Prostate gland (tissue), 2 donors: ENCODE data around the gene SASS6. TPM values are rescaled to one million over a fixed set of nuclear protein-coding genes. Genes with fewer than 3 reads are reported as not detected.

Experiments
- DNase-seq: peaks from one replicate; pipeline ENCODE4 v3.0.0-alpha.2; 2019; ENCODE audit warnings: low spot score
- H3K27ac ChIP-seq, 2 donors: fragments of 200-600 bp; sonication (generic); 2 replicates each; pipeline ENCODE4 v1.5.1; 2017 to 2019
- H3K27me3 ChIP-seq: fragments of 200-600 bp; sonication (generic); replicated peaks from 2 replicates; pipeline ENCODE4 v1.5.1; 2019; ENCODE audit not compliant: insufficient read depth
- H3K36me3 ChIP-seq, 2 donors: fragments of 200-600 bp; sonication (generic); 1 replicate in 1 of 2; 2 replicates in 1 of 2; pipeline versions ENCODE4 v1.5.1 to v1.8.1; 2017 to 2019
- H3K4me1 ChIP-seq: fragments of 200-600 bp; sonication (generic); replicated peaks from 2 replicates; pipeline ENCODE4 v1.5.1; 2019
- H3K4me3 ChIP-seq, 2 donors: fragments of 200-600 bp; sonication (generic); 2 replicates each; pipeline ENCODE4 v1.5.1; 2017 to 2019
- H3K9me3 ChIP-seq: fragments of 200-600 bp; sonication (generic); 2 replicates; pipeline ENCODE4 v1.5.1; 2017
- POLR2A ChIP-seq: fragments of 450-650 bp; IDR thresholded peaks from one replicate; pipeline ENCODE4 v1.6.1; 2016; ENCODE audit warnings: antibody characterized with exemption, mild to moderate bottlenecking
- POLR2AphosphoS5 ChIP-seq: sonication (generic); formaldehyde crosslinking; IDR thresholded peaks from one replicate; pipeline ENCODE4 v1.6.1; 2017; ENCODE audit warnings: antibody characterized with exemption
- WGBS: methylation state at CpG from one replicate; pipeline ENCODE4 v1.1.5; 2018; 5-methylcytosine and 5-hydroxymethylcytosine counted together
- intact Hi-C: fragments of 100-400 bp; cut with DNase I; formaldehyde crosslinking; loops from one replicate; pipeline ENCODE4 v1.14.2; 2022
- total RNA-seq, 2 donors: library from RNA; depleted of rRNA; stranded (reverse); fragments of >200 nt; gene quantifications; one replicate each; pipeline ENCODE4 v1.1.0, GENCODE V29; 2016
- TF ChIP-seq, protein P1 (sequence below), 4 experiments: fragments of 200-600 bp in 2 of 4; fragments of 450-650 bp in 2 of 4; sonication (generic) in 2 of 4; IDR thresholded peaks; 1 replicate in 3 of 4; 2 replicates in 1 of 4; pipeline ENCODE4 v1.5.1; 2016 to 2019; ENCODE audit warnings: antibody characterized with exemption in 4 of 4, mild to moderate bottlenecking in 2 of 4, moderate library complexity in 2 of 4

The SASS6 gene
- total RNA-seq, 2 donors from 2014 or later, result 4.0 to 6.2 TPM

DNA sequence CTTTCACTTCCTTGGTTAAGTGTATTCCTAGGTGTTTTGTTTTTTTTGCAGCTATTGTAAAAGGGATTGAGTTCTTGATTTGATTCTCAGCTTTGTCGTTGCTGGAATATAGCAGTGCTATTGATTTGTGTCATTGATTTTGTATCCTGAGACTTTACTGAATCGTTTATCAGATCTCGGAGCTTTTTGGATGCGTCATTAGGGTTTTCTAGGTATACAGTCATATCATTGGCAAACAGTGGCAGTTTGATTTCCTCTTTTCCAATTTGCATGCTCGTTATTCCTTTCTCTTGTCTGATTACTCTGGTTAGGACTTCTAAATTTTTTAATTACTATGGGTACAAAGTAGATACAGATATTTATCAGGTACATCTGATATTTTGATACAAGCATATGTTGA lies 87.5 kb downstream of the SASS6 start:
- no peak for DNase-seq
- Histone ChIP-seq H3K36me3 (no peaks in the 10 kb centered on the region), H3K9me3 (no peaks in the 10 kb centered on the region), H3K4me3 (no peak overlapping the region), H3K4me1 (no peaks in the 10 kb centered on the region), H3K27me3 (no peaks in the 10 kb centered on the region), H3K27ac (no peak overlapping the region)
- TF ChIP-seq, protein P1, sequence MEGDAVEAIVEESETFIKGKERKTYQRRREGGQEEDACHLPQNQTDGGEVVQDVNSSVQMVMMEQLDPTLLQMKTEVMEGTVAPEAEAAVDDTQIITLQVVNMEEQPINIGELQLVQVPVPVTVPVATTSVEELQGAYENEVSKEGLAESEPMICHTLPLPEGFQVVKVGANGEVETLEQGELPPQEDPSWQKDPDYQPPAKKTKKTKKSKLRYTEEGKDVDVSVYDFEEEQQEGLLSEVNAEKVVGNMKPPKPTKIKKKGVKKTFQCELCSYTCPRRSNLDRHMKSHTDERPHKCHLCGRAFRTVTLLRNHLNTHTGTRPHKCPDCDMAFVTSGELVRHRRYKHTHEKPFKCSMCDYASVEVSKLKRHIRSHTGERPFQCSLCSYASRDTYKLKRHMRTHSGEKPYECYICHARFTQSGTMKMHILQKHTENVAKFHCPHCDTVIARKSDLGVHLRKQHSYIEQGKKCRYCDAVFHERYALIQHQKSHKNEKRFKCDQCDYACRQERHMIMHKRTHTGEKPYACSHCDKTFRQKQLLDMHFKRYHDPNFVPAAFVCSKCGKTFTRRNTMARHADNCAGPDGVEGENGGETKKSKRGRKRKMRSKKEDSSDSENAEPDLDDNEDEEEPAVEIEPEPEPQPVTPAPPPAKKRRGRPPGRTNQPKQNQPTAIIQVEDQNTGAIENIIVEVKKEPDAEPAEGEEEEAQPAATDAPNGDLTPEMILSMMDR (IDR thresholded peaks at IDR 0.05), result no peak
- TF ChIP-seq POLR2AphosphoS5, result no peak
- TF ChIP-seq POLR2A, result no peak
- WGBS, result 95% methylated on average over 5 of the region's 5 CpGs
- intact Hi-C loops, result no loop called here

DNA sequence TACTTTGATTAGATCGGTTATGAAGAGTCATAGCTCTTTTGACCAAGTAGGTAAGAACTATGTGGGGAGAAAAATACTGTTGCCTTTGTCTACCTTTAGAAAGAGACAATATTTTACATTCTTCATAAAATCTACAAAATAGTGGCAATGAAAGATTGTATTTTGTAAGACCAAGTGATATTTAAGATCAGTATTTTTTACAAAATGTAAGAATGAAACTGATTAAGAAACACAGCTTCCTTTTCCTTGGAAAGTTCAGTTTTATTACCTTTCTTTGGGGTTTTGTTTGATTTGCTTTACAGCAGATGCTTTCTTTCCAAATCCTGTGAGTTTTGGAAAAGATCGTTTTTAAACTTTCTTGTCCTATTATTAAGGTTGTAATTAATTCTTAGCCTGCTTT lies 93.1 kb downstream of the SASS6 start:
- DNase-seq, result no peak
- Histone ChIP-seq H3K4me1 (no peaks in the 10 kb centered on the region), H3K36me3 (no peaks in the 10 kb centered on the region), H3K9me3 (no peaks in the 10 kb centered on the region), H3K4me3 (peak overlapping the region; percentile 94 to 96), H3K27me3 (no peaks in the 10 kb centered on the region), H3K27ac (peak overlapping the region; percentile 97 to 99)
- 14% methylated on average over 2 of the region's 2 CpGs for WGBS
- intact Hi-C loops, result loop anchor here (5.0 to 10.0 kb wide), 4 partner anchors 93 to 348 kb away; partner anchors contain the start of genes RTCA, SASS6 and TRMT13
- TF ChIP-seq POLR2A (no peak), POLR2AphosphoS5 (no peak)
- TF ChIP-seq, protein P1 (IDR thresholded peaks at IDR 0.05), result no peak

DNA sequence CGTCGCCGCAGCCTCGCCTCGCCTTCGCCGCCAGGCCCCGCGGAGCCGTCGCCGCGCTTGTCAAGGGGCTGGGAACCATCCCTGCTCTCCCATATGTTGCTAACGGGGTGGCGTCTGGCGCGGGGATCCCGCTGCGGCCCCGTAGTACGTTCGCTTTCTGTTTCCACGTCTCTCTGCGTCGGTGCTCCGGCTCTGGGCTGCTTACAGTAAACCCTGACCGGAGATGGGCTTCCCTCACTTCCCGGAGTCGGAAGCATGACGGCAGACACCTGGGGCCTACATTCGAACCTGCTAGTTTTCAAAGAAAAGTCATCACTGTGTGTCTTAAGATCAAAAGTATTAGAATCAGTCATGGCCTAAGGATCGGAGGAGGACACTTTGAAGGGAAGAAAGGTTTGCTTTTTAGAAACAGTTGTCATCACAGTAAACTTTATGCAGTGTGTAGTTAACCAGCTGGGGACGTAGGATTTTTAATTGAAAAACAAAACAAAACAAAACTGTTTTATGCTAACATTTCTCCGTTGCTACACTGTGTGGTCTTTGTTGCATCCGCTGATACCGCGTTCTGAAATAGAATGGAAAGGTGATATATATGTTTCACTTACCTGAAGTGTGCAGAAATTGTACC lies 94.0 kb downstream of the SASS6 start:
- peak; percentile 53 for DNase-seq
- Histone ChIP-seq H3K36me3 (no peaks in the 10 kb centered on the region), H3K4me3 (peak overlapping the region; percentile 94 to 96), H3K27ac (peak overlapping the region; percentile 97 to 99), H3K4me1 (no peaks in the 10 kb centered on the region), H3K9me3 (no peaks in the 10 kb centered on the region), H3K27me3 (no peaks in the 10 kb centered on the region)
- TF ChIP-seq POLR2AphosphoS5 (no peak), POLR2A (no peak)
- TF ChIP-seq, protein P1 (IDR thresholded peaks at IDR 0.05), result no peak
- under 1% methylated on average over 24 of the region's 37 CpGs for WGBS
- intact Hi-C loops, result loop anchor here (5.0 to 10.0 kb wide), 4 partner anchors 94 to 349 kb away; partner anchors contain the start of genes RTCA, SASS6 and TRMT13

- H3K36me3 ChIP-seq, result no peaks in the 10 kb centered on the region
- peak; percentile 91 for DNase-seq
- no peaks in the 10 kb centered on the region for H3K4me1 ChIP-seq
- intact Hi-C loops, result loop anchor here (5.0 to 10.0 kb wide), 4 partner anchors 94 to 349 kb away; partner anchors contain the start of genes RTCA, SASS6 and TRMT13
- H3K27ac ChIP-seq, result peak overlapping the region; percentile 97 to 99
- under 1% methylated on average over 50 of the region's 87 CpGs for WGBS
- no peaks in the 10 kb centered on the region for H3K27me3 ChIP-seq
- TF ChIP-seq POLR2AphosphoS5 (peak; percentile 85), POLR2A (peak; percentile 98)
- TF ChIP-seq, protein P1 (IDR thresholded peaks at IDR 0.05), result peak in 1 of 4 experiments; percentile 8
- no peaks in the 10 kb centered on the region for H3K9me3 ChIP-seq
- H3K4me3 ChIP-seq, result peak overlapping the region; percentile 94 to 96
Observed at GRCh38 chr1:100037927-100038659, 94.6 kb downstream of the SASS6 start.
